Liver (tissue), 9 donors: ENCODE results near the gene ADGRD1. TPM values are rescaled to one million over a fixed set of nuclear protein-coding genes. Genes with fewer than 3 reads are reported as not detected.

ENCODE experiments used
- DNase-seq: peaks from one replicate; pipeline ENCODE4 v3.0.0-alpha.2; 2017; ENCODE audit warnings: low spot score
- H3K27ac ChIP-seq, 2 donors: one replicate each; pipeline ENCODE4 v1.7.0; 2013; ENCODE audit warnings: inconsistent platforms in 2 of 2, low read length in 2 of 2, control low read depth in 1 of 2, low read depth in 1 of 2, mild to moderate bottlenecking in 1 of 2
- H3K27me3 ChIP-seq, 4 donors: one replicate each; pipeline versions ENCODE4 v1.6.1 to v1.7.0; 2013; ENCODE audit warnings: low read length in 3 of 4, inconsistent platforms in 1 of 4, mild to moderate bottlenecking in 1 of 4, moderate library complexity in 1 of 4; ENCODE audit not compliant: control insufficient read depth in 4 of 4, insufficient read depth in 4 of 4
- H3K36me3 ChIP-seq, 4 donors: one replicate each; pipeline versions ENCODE4 v1.6.1 to v1.7.0; 2013; ENCODE audit warnings: low read length in 3 of 4, mild to moderate bottlenecking in 3 of 4, low read depth in 1 of 4, moderate library complexity in 1 of 4; ENCODE audit not compliant: control insufficient read depth in 4 of 4, insufficient read depth in 3 of 4
- H3K4me1 ChIP-seq, 4 donors: one replicate each; pipeline versions ENCODE4 v1.6.1 to v1.7.0; 2013; ENCODE audit warnings: low read length in 3 of 4, mild to moderate bottlenecking in 3 of 4, moderate library complexity in 1 of 4; ENCODE audit not compliant: control insufficient read depth in 4 of 4, insufficient read depth in 4 of 4
- H3K4me3 ChIP-seq, 3 donors: one replicate each; pipeline versions ENCODE4 v1.6.1 to v1.7.0; 2013; ENCODE audit warnings: low read length in 3 of 3, control low read depth in 1 of 3, low read depth in 1 of 3, mild to moderate bottlenecking in 1 of 3
- H3K9ac ChIP-seq, 2 donors: one replicate each; pipeline ENCODE4 v1.7.0; 2013; ENCODE audit warnings: low read length in 2 of 2, mild to moderate bottlenecking in 2 of 2, moderate library complexity in 2 of 2, control low read depth in 1 of 2, low read depth in 1 of 2
- H3K9me3 ChIP-seq, 4 donors: one replicate each; pipeline versions ENCODE4 v1.6.1 to v1.7.0; 2013; ENCODE audit warnings: low read length in 3 of 4; ENCODE audit not compliant: control insufficient read depth in 4 of 4
- EGR1 ChIP-seq, 2 donors: IDR thresholded peaks; 2 replicates each; pipeline ENCODE4 v1.6.1; 2016 to 2018; ENCODE audit warnings: antibody characterized with exemption in 2 of 2, low read depth in 2 of 2
- FOXA1 ChIP-seq: IDR thresholded peaks from 2 replicates; pipeline ENCODE4 v1.6.1; 2016; ENCODE audit warnings: antibody characterized with exemption
- FOXA2 ChIP-seq: IDR thresholded peaks from 2 replicates; pipeline ENCODE4 v1.6.1; 2016; ENCODE audit warnings: antibody characterized with exemption
- GABPA ChIP-seq, 2 donors: IDR thresholded peaks in 1 of 2; conservative IDR thresholded peaks in 1 of 2; 2 replicates each; pipeline ENCODE4 v1.6.1; 2016; ENCODE audit warnings: antibody characterized with exemption in 2 of 2, mild to moderate bottlenecking in 1 of 2, moderate library complexity in 1 of 2
- HNF4A ChIP-seq, 2 donors: conservative IDR thresholded peaks; 2 replicates each; pipeline ENCODE4 v1.6.1; 2016; ENCODE audit warnings: antibody characterized with exemption in 2 of 2, mild to moderate bottlenecking in 2 of 2
- HNF4G ChIP-seq: IDR thresholded peaks from 2 replicates; pipeline ENCODE4 v1.6.1; 2016; ENCODE audit warnings: antibody characterized with exemption
- JUND ChIP-seq, 2 donors: IDR thresholded peaks; 2 replicates each; pipeline ENCODE4 v1.6.1; 2016; ENCODE audit warnings: antibody characterized with exemption in 2 of 2
- NR2F2 ChIP-seq: IDR thresholded peaks from 2 replicates; pipeline ENCODE4 v1.6.1; 2016; ENCODE audit warnings: antibody characterized with exemption
- RAD21 ChIP-seq, 2 donors: IDR thresholded peaks; 2 replicates each; pipeline ENCODE4 v1.6.1; 2016; ENCODE audit warnings: antibody characterized with exemption in 2 of 2, mild to moderate bottlenecking in 2 of 2
- RXRA ChIP-seq, 2 donors: IDR thresholded peaks; 2 replicates each; pipeline ENCODE4 v1.6.1; 2017 to 2018; ENCODE audit warnings: antibody characterized with exemption in 2 of 2, mild to moderate bottlenecking in 1 of 2
- SP1 ChIP-seq: IDR thresholded peaks from 2 replicates; pipeline ENCODE4 v1.6.1; 2018; ENCODE audit warnings: antibody characterized with exemption, mild to moderate bottlenecking
- TAF1 ChIP-seq: conservative IDR thresholded peaks from 2 replicates; pipeline ENCODE4 v1.6.1; 2016; ENCODE audit warnings: antibody characterized with exemption, mild to moderate bottlenecking
- YY1 ChIP-seq: IDR thresholded peaks from 2 replicates; pipeline ENCODE4 v1.6.1; 2016; ENCODE audit warnings: antibody characterized with exemption, mild to moderate bottlenecking
- WGBS: extraction: QIAGEN DNeasy Blood & Tissue Kit; methylation state at CpG from one replicate; pipeline ENCODE4 v1.1.7; 2013; 5-methylcytosine and 5-hydroxymethylcytosine counted together
- polyA plus RNA-seq, 2 donors: library from polyadenylated mRNA; stranded (reverse) in 1 of 2; unstranded in 1 of 2; fragments of 200-250 nt in 1 of 2; fragments of >200 nt in 1 of 2; fragmentation: Nextera tagmentation in 1 of 2; extraction: Ambion mirVana in 1 of 2; gene quantifications; one replicate each; pipeline versions ENCODE4 v1.2.1 to v1.2.3, GENCODE V29; 2013 to 2015
- total RNA-seq, 2 donors: library from RNA; depleted of rRNA; stranded (reverse); fragments of >200 nt; gene quantifications; one replicate each; pipeline ENCODE4 v1.2.3, GENCODE V29; 2014
- TF ChIP-seq, protein P1 (sequence below): IDR thresholded peaks from 2 replicates; pipeline ENCODE4 v1.6.1; 2016; ENCODE audit warnings: antibody characterized with exemption
- TF ChIP-seq, protein P2 (sequence below): fragments of 150-350 bp; IDR thresholded peaks from 2 replicates; pipeline ENCODE4 v1.5.1; 2017; ENCODE audit warnings: improper control_type of control experiment, low read depth, low read length; ENCODE audit not compliant: missing input control
- TF ChIP-seq, protein P3 (sequence below): IDR thresholded peaks from 2 replicates; pipeline ENCODE4 v1.6.1; 2016; ENCODE audit warnings: antibody characterized with exemption
- TF ChIP-seq, protein P4 (sequence below): IDR thresholded peaks from 2 replicates; pipeline ENCODE4 v1.6.1; 2016; ENCODE audit warnings: antibody characterized with exemption
- TF ChIP-seq, protein P5 (sequence below): IDR thresholded peaks from 2 replicates; pipeline ENCODE4 v1.6.1; 2016; ENCODE audit warnings: antibody characterized with exemption, mild to moderate bottlenecking
- donor health status: healthy.
- donor health status: healthy.
- donor health status: healthy.
- donor health status: healthy.
- donor health status: healthy.

ADGRD1 gene
- total and polyA plus RNA-seq, 4 donors, result 2.7 to 7.1 (median 4.6) TPM

DNA sequence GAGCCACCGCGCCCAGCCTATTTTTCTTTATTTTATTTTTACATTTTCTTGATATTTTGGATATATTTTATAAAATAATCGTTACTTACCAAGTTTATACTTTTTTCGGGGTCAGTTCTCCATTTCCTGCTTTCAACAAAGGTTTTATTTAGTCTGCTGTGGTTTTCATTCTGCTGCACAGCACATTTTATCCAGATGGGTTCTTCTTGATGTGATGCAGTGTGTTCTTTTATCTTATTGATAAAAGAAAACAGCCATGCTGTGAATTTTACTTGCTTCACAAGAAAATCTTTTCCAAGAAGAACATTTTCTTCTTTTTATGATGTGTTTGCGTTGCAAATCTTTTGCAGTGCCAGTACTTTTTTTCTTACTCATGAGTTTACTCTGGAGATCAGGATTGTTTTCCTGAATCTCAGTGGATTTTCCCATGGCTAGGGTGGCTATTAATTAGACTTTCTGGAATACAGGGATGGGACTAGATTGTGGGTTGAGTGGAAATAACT, 192.5 kb downstream of the ADGRD1 start:
- TF ChIP-seq, protein P1, sequence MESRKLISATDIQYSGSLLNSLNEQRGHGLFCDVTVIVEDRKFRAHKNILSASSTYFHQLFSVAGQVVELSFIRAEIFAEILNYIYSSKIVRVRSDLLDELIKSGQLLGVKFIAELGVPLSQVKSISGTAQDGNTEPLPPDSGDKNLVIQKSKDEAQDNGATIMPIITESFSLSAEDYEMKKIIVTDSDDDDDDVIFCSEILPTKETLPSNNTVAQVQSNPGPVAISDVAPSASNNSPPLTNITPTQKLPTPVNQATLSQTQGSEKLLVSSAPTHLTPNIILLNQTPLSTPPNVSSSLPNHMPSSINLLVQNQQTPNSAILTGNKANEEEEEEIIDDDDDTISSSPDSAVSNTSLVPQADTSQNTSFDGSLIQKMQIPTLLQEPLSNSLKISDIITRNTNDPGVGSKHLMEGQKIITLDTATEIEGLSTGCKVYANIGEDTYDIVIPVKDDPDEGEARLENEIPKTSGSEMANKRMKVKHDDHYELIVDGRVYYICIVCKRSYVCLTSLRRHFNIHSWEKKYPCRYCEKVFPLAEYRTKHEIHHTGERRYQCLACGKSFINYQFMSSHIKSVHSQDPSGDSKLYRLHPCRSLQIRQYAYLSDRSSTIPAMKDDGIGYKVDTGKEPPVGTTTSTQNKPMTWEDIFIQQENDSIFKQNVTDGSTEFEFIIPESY, result no peak
- TF ChIP-seq GABPA (IDR thresholded peaks at IDR 0.05 in 1 of 2, conservative IDR thresholded peaks at IDR 0.05 in 1 of 2), result no peak
- no peak for TF ChIP-seq TAF1
- TF ChIP-seq FOXA1, result no peak
- no peak for TF ChIP-seq RXRA (IDR thresholded peaks at IDR 0.05)
- no peak for TF ChIP-seq EGR1 (IDR thresholded peaks at IDR 0.05; ENCODE audit: low read depth in 2 of 2)
- TF ChIP-seq RAD21 (IDR thresholded peaks at IDR 0.05), result no peak
- TF ChIP-seq HNF4A (conservative IDR thresholded peaks at IDR 0.05), result no peak
- TF ChIP-seq YY1, result no peak
- TF ChIP-seq, protein P2, sequence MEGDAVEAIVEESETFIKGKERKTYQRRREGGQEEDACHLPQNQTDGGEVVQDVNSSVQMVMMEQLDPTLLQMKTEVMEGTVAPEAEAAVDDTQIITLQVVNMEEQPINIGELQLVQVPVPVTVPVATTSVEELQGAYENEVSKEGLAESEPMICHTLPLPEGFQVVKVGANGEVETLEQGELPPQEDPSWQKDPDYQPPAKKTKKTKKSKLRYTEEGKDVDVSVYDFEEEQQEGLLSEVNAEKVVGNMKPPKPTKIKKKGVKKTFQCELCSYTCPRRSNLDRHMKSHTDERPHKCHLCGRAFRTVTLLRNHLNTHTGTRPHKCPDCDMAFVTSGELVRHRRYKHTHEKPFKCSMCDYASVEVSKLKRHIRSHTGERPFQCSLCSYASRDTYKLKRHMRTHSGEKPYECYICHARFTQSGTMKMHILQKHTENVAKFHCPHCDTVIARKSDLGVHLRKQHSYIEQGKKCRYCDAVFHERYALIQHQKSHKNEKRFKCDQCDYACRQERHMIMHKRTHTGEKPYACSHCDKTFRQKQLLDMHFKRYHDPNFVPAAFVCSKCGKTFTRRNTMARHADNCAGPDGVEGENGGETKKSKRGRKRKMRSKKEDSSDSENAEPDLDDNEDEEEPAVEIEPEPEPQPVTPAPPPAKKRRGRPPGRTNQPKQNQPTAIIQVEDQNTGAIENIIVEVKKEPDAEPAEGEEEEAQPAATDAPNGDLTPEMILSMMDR, result no peak
- TF ChIP-seq, protein P3, sequence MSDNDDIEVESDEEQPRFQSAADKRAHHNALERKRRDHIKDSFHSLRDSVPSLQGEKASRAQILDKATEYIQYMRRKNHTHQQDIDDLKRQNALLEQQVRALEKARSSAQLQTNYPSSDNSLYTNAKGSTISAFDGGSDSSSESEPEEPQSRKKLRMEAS, result no peak
- TF ChIP-seq FOXA2, result no peak
- TF ChIP-seq, protein P4, sequence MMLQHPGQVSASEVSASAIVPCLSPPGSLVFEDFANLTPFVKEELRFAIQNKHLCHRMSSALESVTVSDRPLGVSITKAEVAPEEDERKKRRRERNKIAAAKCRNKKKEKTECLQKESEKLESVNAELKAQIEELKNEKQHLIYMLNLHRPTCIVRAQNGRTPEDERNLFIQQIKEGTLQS, result no peak
- no peak for TF ChIP-seq HNF4G
- no peaks in the 10 kb centered on the region for H3K36me3 ChIP-seq
- H3K27me3 ChIP-seq, result no peaks in the 10 kb centered on the region
- no peak overlapping the region for H3K27ac ChIP-seq
- no peak overlapping the region for H3K4me3 ChIP-seq
- H3K9ac ChIP-seq, result no peak overlapping the region
- no peaks in the 10 kb centered on the region for H3K9me3 ChIP-seq
- H3K4me1 ChIP-seq, result no peaks in the 10 kb centered on the region
- WGBS, result 86% methylated on average over 5 of the region's 5 CpGs
- DNase-seq, result no peak

DNA sequence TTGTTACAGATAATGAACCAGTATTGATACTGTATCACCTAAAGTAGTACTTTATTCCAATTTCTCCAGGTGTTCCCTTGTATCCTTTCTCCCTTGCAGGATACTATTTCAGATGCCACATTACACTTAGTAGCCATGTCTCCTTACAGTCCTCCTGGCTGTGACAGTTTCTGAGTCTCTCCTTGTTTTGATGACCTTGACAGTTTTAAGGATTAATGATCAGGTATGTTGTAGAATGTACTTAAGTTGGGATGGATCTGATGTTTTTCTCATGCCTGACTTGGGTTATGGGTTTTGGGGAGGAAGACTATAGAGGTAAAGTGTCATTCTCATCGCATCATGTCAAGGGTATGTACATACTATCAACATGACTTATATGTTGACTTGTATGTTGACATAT, 193.6 kb downstream of the ADGRD1 start:
- 95% methylated on average over 1 of the region's 1 CpG for WGBS
- Histone ChIP-seq H3K9me3 (peaks cover 0 to 2% (median 0%) of the 10 kb centered on the region in 4 donors), H3K27me3 (no peaks in the 10 kb centered on the region), H3K4me3 (no peak overlapping the region), H3K4me1 (no peaks in the 10 kb centered on the region), H3K36me3 (no peaks in the 10 kb centered on the region), H3K9ac (no peak overlapping the region), H3K27ac (no peak overlapping the region)
- TF ChIP-seq RXRA (IDR thresholded peaks at IDR 0.05), result no peak
- no peak for TF ChIP-seq HNF4G
- TF ChIP-seq EGR1 (IDR thresholded peaks at IDR 0.05; ENCODE audit: low read depth in 2 of 2), result no peak
- TF ChIP-seq FOXA2, result no peak
- no peak for TF ChIP-seq YY1
- TF ChIP-seq TAF1, result no peak
- TF ChIP-seq, protein P4, result no peak
- TF ChIP-seq SP1, result no peak
- TF ChIP-seq RAD21 (IDR thresholded peaks at IDR 0.05), result no peak
- TF ChIP-seq, protein P1, result no peak
- TF ChIP-seq JUND (IDR thresholded peaks at IDR 0.05), result no peak
- no peak for TF ChIP-seq FOXA1
- TF ChIP-seq, protein P2, result no peak
- TF ChIP-seq HNF4A (conservative IDR thresholded peaks at IDR 0.05), result no peak
- TF ChIP-seq, protein P3, result no peak
- no peak for TF ChIP-seq NR2F2
- TF ChIP-seq, protein P5, sequence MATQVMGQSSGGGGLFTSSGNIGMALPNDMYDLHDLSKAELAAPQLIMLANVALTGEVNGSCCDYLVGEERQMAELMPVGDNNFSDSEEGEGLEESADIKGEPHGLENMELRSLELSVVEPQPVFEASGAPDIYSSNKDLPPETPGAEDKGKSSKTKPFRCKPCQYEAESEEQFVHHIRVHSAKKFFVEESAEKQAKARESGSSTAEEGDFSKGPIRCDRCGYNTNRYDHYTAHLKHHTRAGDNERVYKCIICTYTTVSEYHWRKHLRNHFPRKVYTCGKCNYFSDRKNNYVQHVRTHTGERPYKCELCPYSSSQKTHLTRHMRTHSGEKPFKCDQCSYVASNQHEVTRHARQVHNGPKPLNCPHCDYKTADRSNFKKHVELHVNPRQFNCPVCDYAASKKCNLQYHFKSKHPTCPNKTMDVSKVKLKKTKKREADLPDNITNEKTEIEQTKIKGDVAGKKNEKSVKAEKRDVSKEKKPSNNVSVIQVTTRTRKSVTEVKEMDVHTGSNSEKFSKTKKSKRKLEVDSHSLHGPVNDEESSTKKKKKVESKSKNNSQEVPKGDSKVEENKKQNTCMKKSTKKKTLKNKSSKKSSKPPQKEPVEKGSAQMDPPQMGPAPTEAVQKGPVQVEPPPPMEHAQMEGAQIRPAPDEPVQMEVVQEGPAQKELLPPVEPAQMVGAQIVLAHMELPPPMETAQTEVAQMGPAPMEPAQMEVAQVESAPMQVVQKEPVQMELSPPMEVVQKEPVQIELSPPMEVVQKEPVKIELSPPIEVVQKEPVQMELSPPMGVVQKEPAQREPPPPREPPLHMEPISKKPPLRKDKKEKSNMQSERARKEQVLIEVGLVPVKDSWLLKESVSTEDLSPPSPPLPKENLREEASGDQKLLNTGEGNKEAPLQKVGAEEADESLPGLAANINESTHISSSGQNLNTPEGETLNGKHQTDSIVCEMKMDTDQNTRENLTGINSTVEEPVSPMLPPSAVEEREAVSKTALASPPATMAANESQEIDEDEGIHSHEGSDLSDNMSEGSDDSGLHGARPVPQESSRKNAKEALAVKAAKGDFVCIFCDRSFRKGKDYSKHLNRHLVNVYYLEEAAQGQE, result no peak
- no peak for DNase-seq
